GM12801 (cell line): ENCODE measurements around the gene DPY30.

Experiments used
- TF ChIP-seq, protein P1 (sequence below): IDR thresholded peaks from one replicate; pipeline ENCODE4 v1.5.1; 2011; ENCODE audit warnings: control low read depth; ENCODE audit not compliant: insufficient read length; ENCODE audit errors: extremely low read depth

Gene DPY30

DNA sequence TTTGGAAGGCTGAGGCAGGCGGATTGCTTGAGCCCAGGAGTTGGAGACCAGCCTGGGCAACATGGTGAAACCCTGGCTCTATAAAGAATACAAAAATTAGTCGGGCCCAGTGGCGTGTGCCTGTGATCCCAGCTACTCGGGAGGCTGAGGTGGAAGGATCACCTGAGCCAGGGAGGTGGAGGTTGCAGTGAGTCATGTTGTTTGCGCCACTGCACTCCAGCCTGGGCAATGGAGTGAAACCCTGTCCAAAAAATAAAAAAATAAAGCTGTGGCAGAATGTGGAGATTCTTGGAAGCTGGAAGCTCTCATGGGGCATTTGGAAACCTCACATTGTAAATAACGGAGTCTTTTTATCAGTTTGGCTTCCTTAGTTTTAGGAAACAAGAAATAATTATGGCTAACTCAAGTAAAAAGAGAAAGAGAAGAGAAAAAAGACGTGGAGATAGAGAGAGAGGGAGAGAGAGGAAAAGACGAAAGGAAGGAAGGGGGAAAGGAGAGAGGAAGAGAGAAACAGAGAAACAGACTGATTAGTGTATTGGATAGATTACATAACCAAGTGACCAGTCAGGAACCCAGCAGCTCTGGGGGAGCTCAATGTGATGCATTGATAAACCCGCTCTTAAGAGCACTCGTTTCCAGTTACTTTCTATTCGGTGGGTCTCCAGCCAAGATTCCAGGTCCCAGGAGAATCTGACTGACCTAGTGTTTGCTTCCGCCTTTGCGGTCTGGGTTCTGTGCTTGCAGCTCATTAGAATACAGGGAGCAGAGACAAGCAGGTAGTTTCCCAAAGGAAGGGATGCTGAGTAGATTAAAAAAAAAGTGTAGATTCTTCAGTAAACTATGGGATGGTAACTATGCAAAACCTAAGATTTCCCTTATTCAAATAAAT, 22.6 kb upstream of the DPY30 start:
- TF ChIP-seq, protein P1, sequence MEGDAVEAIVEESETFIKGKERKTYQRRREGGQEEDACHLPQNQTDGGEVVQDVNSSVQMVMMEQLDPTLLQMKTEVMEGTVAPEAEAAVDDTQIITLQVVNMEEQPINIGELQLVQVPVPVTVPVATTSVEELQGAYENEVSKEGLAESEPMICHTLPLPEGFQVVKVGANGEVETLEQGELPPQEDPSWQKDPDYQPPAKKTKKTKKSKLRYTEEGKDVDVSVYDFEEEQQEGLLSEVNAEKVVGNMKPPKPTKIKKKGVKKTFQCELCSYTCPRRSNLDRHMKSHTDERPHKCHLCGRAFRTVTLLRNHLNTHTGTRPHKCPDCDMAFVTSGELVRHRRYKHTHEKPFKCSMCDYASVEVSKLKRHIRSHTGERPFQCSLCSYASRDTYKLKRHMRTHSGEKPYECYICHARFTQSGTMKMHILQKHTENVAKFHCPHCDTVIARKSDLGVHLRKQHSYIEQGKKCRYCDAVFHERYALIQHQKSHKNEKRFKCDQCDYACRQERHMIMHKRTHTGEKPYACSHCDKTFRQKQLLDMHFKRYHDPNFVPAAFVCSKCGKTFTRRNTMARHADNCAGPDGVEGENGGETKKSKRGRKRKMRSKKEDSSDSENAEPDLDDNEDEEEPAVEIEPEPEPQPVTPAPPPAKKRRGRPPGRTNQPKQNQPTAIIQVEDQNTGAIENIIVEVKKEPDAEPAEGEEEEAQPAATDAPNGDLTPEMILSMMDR: no peak

DNA sequence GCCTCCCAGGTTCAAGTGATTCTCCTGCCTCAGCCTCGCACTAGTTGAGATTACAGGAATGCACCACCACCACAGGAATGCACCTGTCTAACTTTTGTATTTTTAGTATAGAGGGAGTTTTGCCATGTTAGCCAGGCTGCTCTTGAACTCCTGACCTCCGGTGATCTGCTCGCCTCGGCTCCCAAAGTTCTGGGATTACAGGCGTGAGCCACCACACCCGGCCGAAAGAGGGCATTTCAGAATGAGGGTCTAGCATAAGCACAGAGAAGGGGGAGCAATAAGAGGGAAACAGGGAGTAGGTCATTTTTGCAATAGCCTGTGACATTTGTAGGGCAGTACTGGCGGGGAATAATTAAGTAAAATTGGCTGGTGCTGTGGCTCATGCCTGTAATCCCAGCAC, 21.8 kb upstream of the DPY30 start:
- TF ChIP-seq, protein P1: no peak

DNA sequence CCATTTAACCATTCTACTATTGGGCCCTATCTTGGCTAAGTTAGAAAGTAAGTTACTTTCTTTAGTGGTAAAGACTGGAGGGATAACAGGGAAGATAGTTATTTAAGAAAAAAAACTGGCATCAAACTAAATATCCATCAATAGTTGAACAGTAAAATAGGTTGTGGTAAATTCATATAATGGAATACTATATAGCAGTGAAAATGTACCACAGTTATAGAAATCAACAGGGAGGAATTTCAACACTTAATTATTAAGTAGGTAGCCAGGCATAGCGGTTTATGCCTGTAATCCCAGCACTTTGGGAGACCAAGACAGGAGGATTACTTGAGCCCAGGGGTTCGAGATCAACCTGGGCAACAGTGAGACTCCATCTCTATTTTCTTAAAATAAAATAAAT, 20.7 kb upstream of the DPY30 start:
- TF ChIP-seq, protein P1: no peak

DNA sequence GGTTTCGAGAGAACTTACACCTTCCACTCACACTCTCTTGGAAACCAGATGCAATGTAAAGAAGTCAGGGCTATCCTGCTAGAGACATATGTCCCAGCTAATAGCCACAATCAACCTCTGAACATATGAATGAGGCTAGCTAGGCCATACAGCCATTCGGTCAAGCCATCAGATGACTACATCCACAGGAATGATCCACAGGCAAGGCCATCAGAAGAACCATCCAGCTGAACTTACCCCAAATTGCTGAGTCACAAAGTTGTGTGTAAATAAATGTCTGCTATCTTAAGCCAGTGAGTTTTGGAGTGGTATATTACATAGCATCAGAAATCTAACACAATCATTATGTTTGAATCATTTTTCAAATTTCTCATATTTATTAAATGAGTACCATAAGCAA, 18.5 kb upstream of the DPY30 start:
- TF ChIP-seq, protein P1: no peak

DNA sequence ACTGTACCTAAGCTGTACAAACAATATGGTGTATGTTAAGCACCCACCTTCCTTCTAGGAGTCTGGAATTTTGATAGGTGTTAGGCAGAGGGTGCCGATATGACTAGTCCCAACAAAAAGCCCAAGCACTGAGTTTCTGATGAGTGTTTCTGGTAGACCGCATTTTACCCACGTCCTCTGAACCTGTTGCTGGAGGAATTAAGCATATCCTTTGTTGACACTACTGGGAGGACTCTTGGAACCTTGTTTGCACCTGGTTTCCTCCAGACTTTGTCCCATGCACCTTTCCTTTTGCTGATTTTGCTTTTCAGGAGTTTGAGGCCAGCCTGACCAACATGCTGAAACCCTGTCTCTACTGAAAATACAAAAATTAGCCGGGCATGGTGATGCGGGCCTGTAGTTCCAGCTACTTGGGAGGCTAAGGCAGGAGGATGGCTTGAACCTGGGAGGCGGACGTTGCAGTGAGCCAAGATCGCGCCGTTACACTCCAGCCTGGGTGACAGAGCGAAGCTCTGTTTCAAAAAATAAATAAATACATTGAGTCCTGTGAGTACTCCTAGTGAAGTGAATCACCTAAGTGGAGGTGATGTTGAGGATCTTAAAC, 12.3 kb upstream of the DPY30 start:
- TF ChIP-seq, protein P1: no peak

DNA sequence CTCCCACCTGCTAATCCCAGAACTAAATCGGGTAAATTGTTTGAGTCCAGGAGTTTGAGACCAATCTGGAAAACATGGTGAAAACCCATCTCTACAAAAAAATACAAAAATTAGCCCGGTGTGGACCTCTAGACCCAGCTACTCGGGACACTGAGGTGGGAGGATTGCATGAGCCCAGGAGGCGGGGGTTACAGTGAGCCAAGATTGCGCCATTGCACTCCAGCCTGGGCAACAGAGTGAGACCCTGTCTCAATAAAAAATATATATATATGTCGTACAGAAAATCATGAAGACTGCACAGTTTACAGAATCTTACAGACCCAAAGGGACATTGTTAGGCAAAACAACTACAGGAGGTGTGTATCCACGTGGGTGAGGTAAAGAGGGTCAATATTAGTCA, 4.0 kb upstream of the DPY30 start:
- TF ChIP-seq, protein P1: no peak

DNA sequence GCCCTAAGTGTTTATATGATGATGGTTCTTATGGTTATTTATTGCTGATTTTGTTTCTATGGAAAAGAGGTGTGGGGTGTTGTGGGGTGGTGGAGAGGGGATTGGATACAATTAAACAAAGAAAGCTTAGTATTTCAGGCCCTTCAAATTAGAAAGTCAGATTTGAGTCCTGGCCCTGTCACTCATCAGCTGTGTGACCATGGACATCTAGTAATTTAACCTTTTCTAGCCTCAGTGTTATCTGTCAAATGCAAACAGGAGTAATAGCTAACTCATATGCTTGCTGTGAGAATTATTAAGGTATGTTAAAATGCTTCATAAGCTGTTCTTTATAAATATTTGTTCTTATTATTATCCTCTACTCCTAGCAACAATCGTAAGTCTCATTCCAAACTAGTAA, 26.7 kb downstream of the DPY30 start:
- TF ChIP-seq, protein P1: no peak
